ENCODE results near the gene RAD51B.

The RAD51B gene

GRCh38 chr14:68532496-68532895 is 712.9 kb downstream of the RAD51B start:
- TF ChIP-seq CTCF (IDR thresholded peaks at IDR 0.05; ENCODE audit: borderline replicate concordance, insufficient read depth, low read depth, low read length), result no peak
- H3K4me3 ChIP-seq (ENCODE audit: low read depth, low read length), result no peak overlapping the region

DNA sequence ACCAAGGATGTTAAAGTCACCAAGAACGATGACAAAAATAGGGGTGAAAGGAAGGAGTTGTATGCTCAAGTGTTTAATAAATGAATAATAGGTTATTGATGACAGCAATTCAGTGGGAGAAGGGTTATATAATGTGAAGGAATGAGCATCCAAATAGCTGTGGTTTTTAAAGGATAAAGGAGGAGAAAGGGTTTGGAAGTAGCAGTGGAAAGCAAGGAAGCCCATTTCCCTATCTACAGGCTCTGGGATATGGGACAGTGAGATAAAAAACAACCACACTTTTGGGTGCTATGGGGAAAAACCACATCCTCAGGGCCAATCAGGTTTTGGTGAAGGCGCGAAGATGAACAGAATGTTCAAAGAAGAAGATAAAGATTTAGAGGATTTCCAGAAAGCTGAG is 714.7 kb downstream of the RAD51B start:
- H3K4me3 ChIP-seq (ENCODE audit: low read depth, low read length), result no peak overlapping the region
- TF ChIP-seq CTCF (IDR thresholded peaks at IDR 0.05; ENCODE audit: borderline replicate concordance, insufficient read depth, low read depth, low read length), result no peak

DNA sequence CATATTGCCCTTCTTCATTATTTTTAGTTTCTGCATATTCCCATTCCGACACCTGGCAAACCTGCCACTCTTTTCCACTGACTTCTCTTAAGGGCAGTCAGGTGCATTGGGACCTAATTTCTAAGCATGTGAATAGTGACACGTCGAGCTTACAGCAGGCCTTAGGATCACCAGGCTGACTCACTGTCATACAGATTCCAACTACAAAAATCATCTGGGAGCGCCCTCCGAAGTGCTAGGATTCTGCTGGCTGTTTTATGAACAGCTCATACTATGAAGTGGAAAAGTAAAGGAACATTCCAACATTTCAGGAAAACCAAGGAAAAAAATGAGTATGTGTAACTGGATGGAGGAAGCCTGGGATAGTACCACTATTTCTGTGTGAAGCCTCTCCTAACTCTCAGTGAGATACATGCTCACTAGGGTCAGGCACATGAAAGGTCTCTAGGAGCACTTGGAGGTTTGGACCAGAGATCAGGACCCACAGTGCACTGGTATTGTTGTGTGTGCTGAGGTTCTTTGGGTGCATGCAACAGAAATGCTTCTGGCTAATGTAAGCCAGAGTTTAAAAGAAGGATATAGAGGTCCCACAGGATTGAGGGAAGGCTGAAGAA is 715.9 kb downstream of the RAD51B start:
- no peak for TF ChIP-seq CTCF (IDR thresholded peaks at IDR 0.05; ENCODE audit: borderline replicate concordance, insufficient read depth, low read depth, low read length)
- no peak overlapping the region for H3K4me3 ChIP-seq (ENCODE audit: low read depth, low read length)

- no peak for TF ChIP-seq CTCF (IDR thresholded peaks at IDR 0.05; ENCODE audit: borderline replicate concordance, insufficient read depth, low read depth, low read length)
- no peak overlapping the region for H3K4me3 ChIP-seq (ENCODE audit: low read depth, low read length)
Observed at GRCh38 chr14:68536018-68536410, 716.4 kb downstream of the RAD51B start.

DNA sequence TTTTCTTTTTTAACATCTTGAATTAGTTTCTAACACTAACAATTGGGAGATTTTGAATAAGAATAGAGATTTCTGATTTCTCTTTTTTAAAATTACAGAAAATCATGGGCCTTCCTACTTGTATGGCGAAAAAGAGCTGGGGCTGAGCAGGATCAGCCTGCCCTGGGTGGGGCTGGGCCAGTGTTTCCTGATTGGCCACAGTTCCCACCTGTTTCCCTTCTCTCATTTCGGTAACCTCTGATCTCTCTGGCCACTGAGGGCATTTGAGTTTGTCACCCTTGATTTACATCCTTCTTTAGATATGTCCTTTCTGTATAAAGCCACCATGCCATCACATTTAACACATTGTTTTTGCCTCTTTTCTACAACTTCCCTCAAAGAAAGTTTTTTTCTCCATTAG is 719.1 kb downstream of the RAD51B start:
- H3K4me3 ChIP-seq (ENCODE audit: low read depth, low read length), result no peak overlapping the region
- TF ChIP-seq CTCF (IDR thresholded peaks at IDR 0.05; ENCODE audit: borderline replicate concordance, insufficient read depth, low read depth, low read length), result no peak

DNA sequence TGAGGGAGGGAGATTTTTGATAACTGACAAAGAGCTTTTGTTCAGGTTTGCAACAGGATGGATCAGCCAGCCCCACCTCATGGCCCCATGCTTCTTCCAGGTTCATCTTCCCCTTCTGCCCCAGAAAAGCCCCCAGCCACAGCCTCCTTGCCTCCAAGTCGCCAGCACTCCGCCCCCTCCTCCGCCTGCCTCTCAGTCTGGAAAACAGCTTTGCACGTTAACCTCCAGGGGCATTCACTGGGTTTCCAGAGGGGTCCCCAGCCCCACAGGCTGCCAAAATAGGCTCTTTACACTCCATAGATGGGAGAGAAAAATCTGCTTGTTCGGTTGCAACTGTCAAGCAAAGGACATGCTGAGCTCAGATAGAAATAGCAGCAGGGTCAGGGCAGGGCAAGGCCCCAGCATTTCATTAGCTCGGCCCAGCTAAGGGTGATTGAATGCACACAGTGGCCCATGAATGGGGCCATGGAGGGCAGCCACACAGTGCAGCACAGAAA is 719.7 kb downstream of the RAD51B start:
- TF ChIP-seq CTCF (IDR thresholded peaks at IDR 0.05; ENCODE audit: borderline replicate concordance, insufficient read depth, low read depth, low read length), result no peak
- no peak overlapping the region for H3K4me3 ChIP-seq (ENCODE audit: low read depth, low read length)

DNA sequence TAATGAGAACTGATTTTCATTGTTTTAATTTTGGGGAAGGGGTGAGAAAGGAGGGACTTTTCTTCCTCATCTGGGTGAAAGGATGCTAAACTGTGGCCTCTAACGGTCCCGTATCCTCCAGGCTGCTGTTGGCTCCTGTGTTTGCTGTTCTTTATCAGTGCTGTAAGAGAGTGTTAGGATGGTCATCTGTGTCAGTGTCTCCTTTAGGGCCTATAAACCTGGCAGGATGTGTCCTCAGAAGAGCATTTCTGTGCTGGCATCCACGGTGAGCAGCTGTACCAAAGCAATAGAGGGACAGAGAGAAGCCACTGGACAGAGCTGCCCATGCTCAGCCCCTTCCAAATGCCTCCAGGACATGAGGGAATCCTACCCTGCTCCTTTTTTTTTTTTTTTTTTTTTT is 720.2 kb downstream of the RAD51B start:
- H3K4me3 ChIP-seq (ENCODE audit: low read depth, low read length), result no peak overlapping the region
- no peak for TF ChIP-seq CTCF (IDR thresholded peaks at IDR 0.05; ENCODE audit: borderline replicate concordance, insufficient read depth, low read depth, low read length)
